Rectal smooth muscle tissue (tissue), 1 donor: ENCODE results near the gene DNAJC1.
"Not testable (repeated sequence)": the region's sequence is repeated elsewhere in the genome, so short reads cannot be mapped to it uniquely, and the experiment has no call there.

ENCODE experiments used
- H3K27ac ChIP-seq: one replicate; pipeline ENCODE4 v1.7.0; 2013; ENCODE audit warnings: low read depth, low read length, inconsistent platforms
- H3K27me3 ChIP-seq: one replicate; pipeline ENCODE4 v1.7.0; 2013; ENCODE audit warnings: low read length; ENCODE audit not compliant: control insufficient read depth, insufficient read depth
- H3K36me3 ChIP-seq: one replicate; pipeline ENCODE4 v1.7.0; 2013; ENCODE audit warnings: low read length; ENCODE audit not compliant: control insufficient read depth, insufficient read depth
- H3K4me1 ChIP-seq: one replicate; pipeline ENCODE4 v1.7.0; 2013; ENCODE audit warnings: low read length; ENCODE audit not compliant: control insufficient read depth, insufficient read depth
- H3K4me3 ChIP-seq: one replicate; pipeline ENCODE4 v1.7.0; 2013; ENCODE audit warnings: low read length
- H3K9ac ChIP-seq: one replicate; pipeline ENCODE4 v1.7.0; 2013; ENCODE audit warnings: low read length

DNAJC1 gene

GRCh38 chr10:22026287-22026686 is 22.8 kb upstream of the DNAJC1 start:
- no peak overlapping the region for H3K4me3 ChIP-seq
- H3K27me3 ChIP-seq: no peaks in the 10 kb centered on the region
- no peaks in the 10 kb centered on the region for H3K36me3 ChIP-seq
- H3K4me1 ChIP-seq: no peaks in the 10 kb centered on the region
- H3K27ac ChIP-seq: no peak overlapping the region
- no peak overlapping the region for H3K9ac ChIP-seq

- H3K4me3 ChIP-seq: no peak overlapping the region
- H3K27me3 ChIP-seq: no peaks in the 10 kb centered on the region
- H3K4me1 ChIP-seq: no peaks in the 10 kb centered on the region
- H3K27ac ChIP-seq: no peak overlapping the region
- H3K9ac ChIP-seq: no peak overlapping the region
- H3K36me3 ChIP-seq: no peaks in the 10 kb centered on the region
Observed at GRCh38 chr10:22023508-22023907, 20.0 kb upstream of the DNAJC1 start.

- Histone ChIP-seq H3K27ac (no peak overlapping the region), H3K4me3 (no peak overlapping the region), H3K36me3 (no peaks in the 10 kb centered on the region)
Observed at GRCh38 chr10:22022257-22023032, 18.9 kb upstream of the DNAJC1 start.

DNA sequence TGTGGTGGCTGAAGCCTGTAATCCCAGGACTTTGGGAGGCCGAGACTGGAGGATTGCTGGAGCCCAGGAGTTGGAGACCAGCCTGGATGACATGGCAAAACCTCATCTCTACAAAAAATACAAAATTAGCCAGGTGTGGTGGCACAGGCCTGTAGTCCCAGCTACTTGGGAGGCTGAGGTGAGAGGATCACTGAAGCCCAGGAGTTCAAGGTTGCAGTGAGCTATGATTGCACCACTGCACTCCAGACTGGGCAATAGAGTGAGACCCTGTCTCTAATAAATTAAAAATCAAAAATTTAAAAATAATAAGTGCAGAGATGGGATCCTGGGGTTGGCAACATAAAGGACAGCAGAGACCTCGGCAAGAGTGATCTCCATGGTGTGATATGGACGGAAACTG is 17.6 kb upstream of the DNAJC1 start:
- not testable (repeated sequence) for H3K4me3 ChIP-seq

More at GRCh38 chr10:22022257-22023032, 18.9 kb upstream of the DNAJC1 start:
- H3K4me1 ChIP-seq: no peaks in the 10 kb centered on the region
- H3K9ac ChIP-seq: no peak overlapping the region
- H3K27me3 ChIP-seq: no peaks in the 10 kb centered on the region

DNA sequence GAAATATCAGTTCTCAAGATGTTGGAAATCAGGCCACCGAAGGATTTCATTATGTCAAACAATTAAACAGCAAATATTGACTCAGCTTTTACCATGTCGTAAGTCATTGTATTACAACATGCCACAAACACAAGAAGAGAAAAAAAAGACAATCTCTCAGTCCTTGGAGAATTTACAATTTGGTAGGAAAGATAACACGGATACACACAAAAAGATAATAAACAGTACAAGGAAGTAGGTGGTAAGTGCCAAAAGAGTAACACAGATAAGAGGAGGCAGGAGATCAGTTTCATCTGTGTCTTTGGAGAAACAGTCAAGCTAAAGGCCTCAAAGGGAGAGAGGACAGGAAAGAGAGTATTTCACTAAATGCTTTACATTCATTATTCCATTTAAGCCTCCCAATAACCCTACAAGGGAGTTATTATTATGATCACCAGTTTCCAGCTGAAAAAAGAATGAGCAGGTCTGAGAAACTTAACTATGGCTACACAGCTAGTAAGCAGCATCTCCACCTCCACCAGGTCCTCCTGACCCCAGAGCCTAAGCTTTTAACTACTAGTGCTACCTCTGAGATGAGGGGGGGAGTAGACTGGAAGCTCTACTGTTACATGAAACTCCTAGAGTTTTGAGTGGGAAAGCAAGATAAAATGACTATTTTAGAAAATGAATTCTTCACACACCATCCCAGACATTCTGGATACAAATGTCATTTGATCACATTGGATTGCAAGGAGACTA is 13.9 kb upstream of the DNAJC1 start:
- Histone ChIP-seq H3K27me3 (no peaks in the 10 kb centered on the region), H3K4me3 (no peak overlapping the region), H3K9ac (no peak overlapping the region), H3K36me3 (no peaks in the 10 kb centered on the region), H3K27ac (no peak overlapping the region), H3K4me1 (no peaks in the 10 kb centered on the region)

More for the DNA sequence above, 17.6 kb upstream of the DNAJC1 start:
- not testable (repeated sequence) for H3K9ac ChIP-seq, H3K4me1 ChIP-seq, H3K36me3 ChIP-seq, H3K27ac ChIP-seq, H3K27me3 ChIP-seq

- Histone ChIP-seq H3K4me1 (no peaks in the 10 kb centered on the region), H3K36me3 (no peaks in the 10 kb centered on the region), H3K9ac (no peak overlapping the region), H3K4me3 (no peak overlapping the region), H3K27ac (no peak overlapping the region), H3K27me3 (no peaks in the 10 kb centered on the region)
Observed at GRCh38 chr10:22016046-22016705, 12.6 kb upstream of the DNAJC1 start.

DNA sequence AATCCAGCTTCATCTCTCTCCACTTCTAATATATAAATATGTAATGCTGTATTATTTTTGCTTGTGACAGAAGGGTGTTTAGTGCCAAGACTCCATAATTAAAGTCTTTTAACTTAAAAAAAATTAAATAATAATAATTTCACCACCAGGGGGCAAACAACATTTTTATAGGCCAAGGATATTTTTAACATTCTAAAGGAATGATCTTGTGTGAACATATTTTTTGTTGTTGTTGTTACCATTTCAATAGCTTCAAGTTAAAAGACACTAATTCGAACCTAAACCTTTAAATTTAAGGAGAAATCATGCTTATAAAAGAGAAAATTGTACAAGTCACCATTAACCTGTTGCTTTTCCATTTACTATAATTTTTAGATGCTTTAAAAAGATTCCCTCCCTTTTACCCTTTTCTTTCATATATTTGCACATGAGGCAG is 7.5 kb upstream of the DNAJC1 start:
- Histone ChIP-seq H3K27me3 (no peaks in the 10 kb centered on the region), H3K9ac (no peak overlapping the region), H3K27ac (no peak overlapping the region)

DNA sequence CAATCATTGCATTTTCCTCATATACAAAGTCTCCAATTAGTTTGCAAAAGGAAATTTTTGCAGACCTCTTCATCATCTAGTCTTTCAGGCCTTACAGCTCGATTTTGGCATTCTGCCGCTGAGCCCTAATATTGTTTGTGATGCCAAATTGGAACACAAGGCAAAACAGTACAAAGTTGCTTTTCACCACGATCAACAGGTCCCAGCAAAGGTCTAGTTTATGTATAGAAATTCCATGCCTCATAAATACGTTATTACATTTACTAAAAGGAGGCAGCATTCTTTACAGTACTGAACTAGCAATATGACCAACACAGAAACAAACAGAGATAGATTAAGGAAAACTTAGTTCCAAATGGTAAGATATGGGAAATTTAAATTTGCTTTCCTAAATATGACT is 7.0 kb upstream of the DNAJC1 start:
- Histone ChIP-seq H3K36me3 (no peaks in the 10 kb centered on the region), H3K27ac (no peak overlapping the region), H3K9ac (no peak overlapping the region), H3K27me3 (no peaks in the 10 kb centered on the region), H3K4me1 (no peaks in the 10 kb centered on the region), H3K4me3 (no peak overlapping the region)

More for the DNA sequence above, 7.5 kb upstream of the DNAJC1 start:
- Histone ChIP-seq H3K4me1 (no peaks in the 10 kb centered on the region), H3K4me3 (no peak overlapping the region), H3K36me3 (no peaks in the 10 kb centered on the region)

DNA sequence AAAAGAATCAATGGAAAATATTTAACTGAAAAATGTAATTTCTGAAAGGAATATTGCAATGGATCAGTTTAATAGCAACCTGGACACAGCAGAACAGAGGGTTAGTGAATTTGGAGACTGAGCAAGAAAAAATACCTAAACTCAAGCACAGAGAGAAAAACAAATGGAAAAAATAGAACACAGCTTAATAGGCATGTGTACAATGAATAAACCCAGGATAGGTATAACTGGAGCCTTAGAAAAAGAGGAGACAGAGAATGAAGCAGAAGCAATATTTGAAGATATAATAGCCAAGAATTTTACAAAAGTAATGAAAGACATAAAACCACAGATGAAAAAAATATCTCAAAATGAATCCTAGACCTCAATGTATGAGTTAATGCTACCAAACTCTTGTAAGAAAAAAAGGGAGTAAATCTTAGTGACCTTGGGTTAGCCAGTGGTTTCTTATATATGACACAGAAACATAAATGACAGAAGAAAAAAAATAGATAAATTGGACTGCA is 2.9 kb upstream of the DNAJC1 start:
- H3K4me3 ChIP-seq: no peak overlapping the region
- no peak overlapping the region for H3K27ac ChIP-seq
- no peaks in the 10 kb centered on the region for H3K36me3 ChIP-seq
- H3K9ac ChIP-seq: no peak overlapping the region
- H3K27me3 ChIP-seq: no peaks in the 10 kb centered on the region
- peaks cover 7% of the 10 kb centered on the region for H3K4me1 ChIP-seq

GRCh38 chr10:22005763-22006162 is 2.2 kb upstream of the DNAJC1 start:
- H3K9ac ChIP-seq: no peak overlapping the region
- H3K4me1 ChIP-seq: peaks cover 7% of the 10 kb centered on the region
- H3K36me3 ChIP-seq: no peaks in the 10 kb centered on the region
- no peaks in the 10 kb centered on the region for H3K27me3 ChIP-seq
- no peak overlapping the region for H3K4me3 ChIP-seq
- no peak overlapping the region for H3K27ac ChIP-seq

DNA sequence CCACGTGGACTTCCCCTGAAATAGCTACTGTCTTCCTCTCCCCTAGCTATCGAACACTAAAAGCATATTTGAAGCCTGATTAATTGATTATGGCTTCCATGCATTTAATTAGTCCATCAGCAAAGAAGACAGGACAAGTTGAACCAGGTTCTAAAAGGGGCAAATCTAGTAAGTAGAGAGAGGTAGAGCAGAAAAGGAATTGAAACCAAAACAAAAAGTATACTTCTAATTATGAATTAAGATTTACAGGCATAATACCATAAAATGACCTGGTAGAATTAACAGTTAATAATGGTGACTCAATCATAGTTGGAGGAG is 393 bp upstream of the DNAJC1 start:
- no peaks in the 10 kb centered on the region for H3K27me3 ChIP-seq
- H3K4me3 ChIP-seq: peak overlapping the region; percentile 96
- no peaks in the 10 kb centered on the region for H3K36me3 ChIP-seq
- no peak overlapping the region for H3K9ac ChIP-seq
- H3K4me1 ChIP-seq: peaks cover 7% of the 10 kb centered on the region
- peak overlapping the region; percentile 76 for H3K27ac ChIP-seq

DNA sequence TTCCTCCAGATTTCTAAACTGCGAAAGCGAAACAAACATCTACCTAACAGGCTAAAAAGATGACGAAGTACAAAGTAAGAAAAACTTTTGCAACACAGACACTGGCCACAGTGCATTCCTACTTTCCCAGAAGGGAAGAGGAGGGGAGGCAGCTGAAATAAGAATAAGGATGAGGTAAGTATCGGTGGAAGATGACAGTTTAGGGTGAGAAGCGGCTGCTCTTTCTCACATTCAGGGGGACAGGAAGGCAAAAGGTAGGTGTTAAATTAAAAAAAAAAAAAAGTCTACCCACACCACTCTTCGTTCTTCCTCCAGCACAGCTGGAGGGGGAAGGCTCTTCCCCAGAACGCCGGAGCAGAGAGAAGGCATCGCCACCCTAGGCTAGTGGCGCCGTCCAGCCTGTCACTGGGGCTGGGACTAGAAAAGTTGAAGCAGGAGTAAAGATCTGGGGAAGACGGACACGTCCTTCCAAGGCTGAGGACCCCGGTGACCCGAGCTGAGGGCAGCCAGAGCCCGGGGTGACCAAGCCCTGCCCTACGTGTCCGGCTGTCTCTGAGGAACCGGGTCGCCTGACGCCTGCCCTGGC is 846 bp downstream of the DNAJC1 start:
- peak overlapping the region; percentile 70 for H3K9ac ChIP-seq
- H3K36me3 ChIP-seq: no peaks in the 10 kb centered on the region
- peaks cover 7% of the 10 kb centered on the region for H3K4me1 ChIP-seq
- no peaks in the 10 kb centered on the region for H3K27me3 ChIP-seq
- peak overlapping the region; percentile 96 for H3K4me3 ChIP-seq
- peak overlapping the region; percentile 90 for H3K27ac ChIP-seq
